CD4-positive, alpha-beta T cell (primary cell): ENCODE results near the gene PHF14. TPM values are rescaled to one million over a fixed set of nuclear protein-coding genes. Genes with fewer than 3 reads are reported as not detected.

Source experiments
- ATAC-seq: fragments of 200-7000 bp; cut with Tn5 transposase; one replicate; pipeline ENCODE4 v1.10.0; 2022; ENCODE audit warnings: mild to moderate bottlenecking; ENCODE audit not compliant: poor library complexity
- CTCF ChIA-PET: fragments of 350-600 bp; sonication (Branson Sonifier 250); formaldehyde crosslinking; loops from one replicate; lab custom pipeline; 2021; ENCODE audit warnings: antibody characterized with exemption, inconsistent platforms; lab: Charles Lee
- POLR2A ChIA-PET: fragments of 350-600 bp; sonication (Branson Sonifier 250); formaldehyde crosslinking; loops from one replicate; lab custom pipeline; 2021; ENCODE audit warnings: antibody characterized with exemption, inconsistent platforms; lab: Charles Lee
- DNase-seq, 14 experiments: peaks; one replicate each; pipeline ENCODE4 v3.0.0-alpha.2; 2013 to 2020; ENCODE audit warnings: mixed read lengths in 2 of 14
- H3K27ac ChIP-seq, 2 donors: one replicate each; pipeline versions ENCODE4 v1.5.1 to v1.7.0; 2013; ENCODE audit warnings: low read length in 2 of 2, low read depth in 1 of 2, mild to moderate bottlenecking in 1 of 2
- H3K27me3 ChIP-seq, 2 experiments: 1 replicate in 1 of 2; 2 replicates in 1 of 2; pipeline versions ENCODE4 v1.6.1 to v1.7.0; 2013; ENCODE audit warnings: low read length in 2 of 2, control low read depth in 1 of 2, mild to moderate bottlenecking in 1 of 2, moderate library complexity in 1 of 2; ENCODE audit not compliant: insufficient read depth in 2 of 2, control insufficient read depth in 1 of 2
- H3K36me3 ChIP-seq: one replicate; pipeline ENCODE4 v1.6.1; 2013; ENCODE audit warnings: low read length, control low read depth; ENCODE audit not compliant: insufficient read depth
- H3K4me1 ChIP-seq: one replicate; pipeline ENCODE4 v1.6.1; 2013; ENCODE audit warnings: low read length, control low read depth; ENCODE audit not compliant: insufficient read depth
- H3K4me3 ChIP-seq: one replicate; pipeline ENCODE4 v1.5.1; 2013; ENCODE audit warnings: mild to moderate bottlenecking, low read length, moderate library complexity
- H3K9me3 ChIP-seq, 2 experiments: 1 replicate in 1 of 2; 2 replicates in 1 of 2; pipeline versions ENCODE4 v1.6.1 to v1.7.0; 2013; ENCODE audit warnings: low read length in 2 of 2, mild to moderate bottlenecking in 2 of 2, control low read depth in 1 of 2, moderate library complexity in 1 of 2; ENCODE audit not compliant: control insufficient read depth in 1 of 2, insufficient read depth in 1 of 2
- H3K27ac Mint-ChIP-seq: one replicate; pipeline ENCODE4 v1.8.0; 2020; ENCODE audit warnings: mixed read lengths
- H3K27me3 Mint-ChIP-seq: one replicate; pipeline ENCODE4 v1.8.0; 2021; ENCODE audit warnings: mixed read lengths
- H3K36me3 Mint-ChIP-seq: one replicate; pipeline ENCODE4 v1.8.0; 2021; ENCODE audit warnings: low read depth, mixed read lengths
- H3K4me1 Mint-ChIP-seq: one replicate; pipeline ENCODE4 v1.8.0; 2021; ENCODE audit warnings: low read depth, mixed read lengths
- H3K4me3 Mint-ChIP-seq: one replicate; pipeline ENCODE4 v1.8.0; 2020; ENCODE audit warnings: mild to moderate bottlenecking, mixed read lengths
- H3K9me3 Mint-ChIP-seq: one replicate; pipeline ENCODE4 v1.8.0; 2020; ENCODE audit warnings: mixed read lengths
- CTCF ChIP-seq: fragments of 200-600 bp; IDR thresholded peaks from one replicate; pipeline ENCODE4 v1.8.0; 2022; ENCODE audit warnings: antibody characterized with exemption, mild to moderate bottlenecking
- intact Hi-C, 2 experiments: fragments of 100-400 bp; cut with DNase I in 1 of 2; cut with micrococcal nuclease in 1 of 2; formaldehyde crosslinking; loops; one replicate each; pipeline versions ENCODE4 v1.15.1 to v1.9.0; 2023 to 2025; cut with DNase I, micrococcal nuclease
- total RNA-seq, 174 experiments: library from RNA in 2 of 174; stranded (reverse) in 2 of 174; gene quantifications; one replicate each; pipeline ENCODE4 v1.2.3 and lab custom pipeline; 2021 to 2026

PHF14 gene
- total RNA-seq, 2 experiments from 2014 or later: 23.1 TPM

GRCh38 chr7:11083214-11083568, 109.5 kb downstream of the PHF14 start:
- no peak overlapping the region for H3K4me3 Mint-ChIP-seq

GRCh38 chr7:11104578-11104977, 130.9 kb downstream of the PHF14 start:
- POLR2A ChIA-PET: no interaction called here
- H3K9me3 ChIP-seq: no peaks in the 10 kb centered on the region
- no peaks in the 10 kb centered on the region for H3K27me3 ChIP-seq
- intact Hi-C loops: no loop called here
- Mint-ChIP-seq H3K27ac (no peak overlapping the region), H3K9me3 (no peaks in the 10 kb centered on the region), H3K27me3 (no peaks in the 10 kb centered on the region), H3K4me1 (no peaks in the 10 kb centered on the region), H3K4me3 (no peak overlapping the region), H3K36me3 (peaks cover 38% of the 10 kb centered on the region)
- H3K4me1 ChIP-seq: no peaks in the 10 kb centered on the region
- CTCF ChIA-PET: no interaction called here
- TF ChIP-seq CTCF: no peak
- ATAC-seq (no peak), DNase-seq (no peak)
- no peak overlapping the region for H3K4me3 ChIP-seq
- H3K36me3 ChIP-seq: peaks cover 2% of the 10 kb centered on the region
- no peak overlapping the region for H3K27ac ChIP-seq

More at GRCh38 chr7:11083214-11083568, 109.5 kb downstream of the PHF14 start:
- no peak for TF ChIP-seq CTCF
- no peaks in the 10 kb centered on the region for H3K27me3 Mint-ChIP-seq
- H3K36me3 ChIP-seq: no peaks in the 10 kb centered on the region
- ATAC-seq (no peak), DNase-seq (no peak)
- H3K9me3 Mint-ChIP-seq: no peaks in the 10 kb centered on the region
- no peaks in the 10 kb centered on the region for H3K9me3 ChIP-seq
- CTCF ChIA-PET: no interaction called here
- no peak overlapping the region for H3K27ac ChIP-seq
- no peaks in the 10 kb centered on the region for H3K4me1 ChIP-seq
- H3K4me3 ChIP-seq: no peak overlapping the region
- POLR2A ChIA-PET: interaction anchor here (0.6 kb wide), 1 partner anchor 110 kb away, joined by 3 read pairs; no protein-coding TSS in a partner anchor
- intact Hi-C loops: no loop called here
- H3K36me3 Mint-ChIP-seq: peaks cover 37% of the 10 kb centered on the region
- H3K27ac Mint-ChIP-seq: no peak overlapping the region
- no peaks in the 10 kb centered on the region for H3K27me3 ChIP-seq
- H3K4me1 Mint-ChIP-seq: no peaks in the 10 kb centered on the region

GRCh38 chr7:11109659-11110058, 136.0 kb downstream of the PHF14 start:
- H3K27me3 ChIP-seq: no peaks in the 10 kb centered on the region
- no peak overlapping the region for H3K4me3 ChIP-seq
- ChIA-PET CTCF (no interaction called here), POLR2A (no interaction called here)
- no peaks in the 10 kb centered on the region for H3K27me3 Mint-ChIP-seq
- DNase-seq: no peak
- ATAC-seq: no peak
- intact Hi-C loops: no loop called here
- no peaks in the 10 kb centered on the region for H3K4me1 Mint-ChIP-seq
- peaks cover 8% of the 10 kb centered on the region for H3K36me3 ChIP-seq
- H3K4me3 Mint-ChIP-seq: no peak overlapping the region
- H3K9me3 Mint-ChIP-seq: no peaks in the 10 kb centered on the region
- no peak overlapping the region for H3K27ac ChIP-seq
- H3K36me3 Mint-ChIP-seq: peaks cover 21% of the 10 kb centered on the region
- H3K27ac Mint-ChIP-seq: no peak overlapping the region
- H3K4me1 ChIP-seq: no peaks in the 10 kb centered on the region
- no peaks in the 10 kb centered on the region for H3K9me3 ChIP-seq
- no peak for TF ChIP-seq CTCF
